Spleen (tissue), 11 donors: ENCODE measurements around the gene SEC14L1. TPM values are rescaled to one million over a fixed set of nuclear protein-coding genes. Genes with fewer than 3 reads are reported as not detected.
A peak's percentile ranks its signal among the peaks of the same experiment; 100 is the strongest.

ENCODE experiments used
- DNase-seq: peaks from one replicate; pipeline ENCODE4 v3.0.0-alpha.2; 2020
- H3K27ac ChIP-seq, 8 donors: fragments of 200-600 bp; sonication (generic) in 7 of 8; 1 replicate in 4 of 8; 2 replicates in 4 of 8; pipeline versions ENCODE4 v1.5.0 to v1.8.0; 2016 to 2021; ENCODE audit warnings: inconsistent platforms in 4 of 8, mild to moderate bottlenecking in 4 of 8, moderate library complexity in 1 of 8
- H3K27me3 ChIP-seq, 7 donors: fragments of 200-600 bp; sonication (generic) in 6 of 7; replicated peaks in 1 of 7; 1 replicate in 4 of 7; 2 replicates in 3 of 7; pipeline versions ENCODE4 v1.5.0 to v1.8.0; 2016 to 2021; ENCODE audit warnings: inconsistent platforms in 3 of 7, mild to moderate bottlenecking in 1 of 7
- H3K36me3 ChIP-seq, 6 donors: fragments of 200-600 bp; sonication (generic) in 5 of 6; 1 replicate in 4 of 6; 2 replicates in 2 of 6; pipeline versions ENCODE4 v1.5.0 to v1.8.0; 2016 to 2021; ENCODE audit warnings: inconsistent platforms in 2 of 6
- H3K4me1 ChIP-seq, 6 donors: fragments of 200-600 bp; sonication (generic) in 5 of 6; 1 replicate in 3 of 6; 2 replicates in 3 of 6; pipeline versions ENCODE4 v1.5.0 to v1.8.0; 2016 to 2021; ENCODE audit warnings: inconsistent platforms in 3 of 6
- H3K4me3 ChIP-seq, 8 donors: fragments of 200-600 bp; sonication (generic) in 7 of 8; 1 replicate in 4 of 8; 2 replicates in 4 of 8; pipeline versions ENCODE4 v1.5.0 to v1.8.0; 2016 to 2021; ENCODE audit warnings: inconsistent platforms in 4 of 8, mild to moderate bottlenecking in 4 of 8, moderate library complexity in 2 of 8
- H3K9me3 ChIP-seq, 8 donors: fragments of 200-600 bp; sonication (generic) in 7 of 8; 1 replicate in 4 of 8; 2 replicates in 4 of 8; pipeline versions ENCODE4 v1.5.0 to v1.8.0; 2016 to 2021; ENCODE audit warnings: inconsistent platforms in 4 of 8
- POLR2A ChIP-seq, 3 donors: fragments of 450-650 bp; IDR thresholded peaks; one replicate each; pipeline ENCODE4 v1.5.1; 2017; ENCODE audit warnings: antibody characterized with exemption in 3 of 3, mild to moderate bottlenecking in 1 of 3
- POLR2AphosphoS5 ChIP-seq, 3 donors: sonication (generic); formaldehyde crosslinking; IDR thresholded peaks; one replicate each; pipeline ENCODE4 v1.5.1; 2017; ENCODE audit warnings: antibody characterized with exemption in 3 of 3
- WGBS, 5 donors: extraction: QIAGEN DNeasy Blood & Tissue Kit in 3 of 5; methylation state at CpG; one replicate each; pipeline versions ENCODE4 v1.1.5 to v1.1.7; 2013 to 2018; 5-methylcytosine and 5-hydroxymethylcytosine counted together
- intact Hi-C: fragments of 100-400 bp; cut with DNase I; formaldehyde crosslinking; loops from one replicate; pipeline ENCODE4 v1.15.0; 2023; ENCODE audit warnings: low total_unique reads
- polyA plus RNA-seq, 3 donors: library from polyadenylated mRNA; stranded (reverse); fragments of 200-250 nt; gene quantifications; one replicate each; pipeline ENCODE4 v1.2.1, GENCODE V29; 2013
- total RNA-seq, 7 donors: library from RNA; depleted of rRNA in 3 of 7; stranded (reverse); fragments of >200 nt in 3 of 7; fragmentation: NEBNext Ultra II Directional in 4 of 7; extraction: Animal tissue kit (Norgen Biotek cat#: 25700) in 4 of 7; gene quantifications; one replicate each; pipeline versions ENCODE4 v1.1.0 to v1.2.1, GENCODE V29; 2016 to 2021
- TF ChIP-seq, protein P1 (sequence below), 11 experiments: fragments of 200-600 bp in 7 of 11; fragments of 450-650 bp in 4 of 11; sonication (generic) in 4 of 11; IDR thresholded peaks in 8 of 11; conservative IDR thresholded peaks in 3 of 11; 1 replicate in 7 of 11; 2 replicates in 4 of 11; pipeline versions ENCODE4 v1.4.0 to v1.8.0; 2016 to 2021; ENCODE audit warnings: antibody characterized with exemption in 11 of 11, inconsistent platforms in 4 of 11, mild to moderate bottlenecking in 1 of 11
- donor health status: healthy with polysubstance abuse.
- donor health status: DM: no; HTN: no; CAD: no; lungs with moderate emphysema.
- donor health status: DM: no; HTN: no; CAD: no.
- donor health status: Bipolar disorder and iron deficiency.
- donor health status: healthy.
- donor health status: DM: no; HTN: no; CAD: no.
- donor health status: DM: yes; HTN: yes; CAD: no.

SEC14L1 gene
- total and polyA plus RNA-seq, 10 donors: 14.5 to 202 (median 169) TPM

DNA sequence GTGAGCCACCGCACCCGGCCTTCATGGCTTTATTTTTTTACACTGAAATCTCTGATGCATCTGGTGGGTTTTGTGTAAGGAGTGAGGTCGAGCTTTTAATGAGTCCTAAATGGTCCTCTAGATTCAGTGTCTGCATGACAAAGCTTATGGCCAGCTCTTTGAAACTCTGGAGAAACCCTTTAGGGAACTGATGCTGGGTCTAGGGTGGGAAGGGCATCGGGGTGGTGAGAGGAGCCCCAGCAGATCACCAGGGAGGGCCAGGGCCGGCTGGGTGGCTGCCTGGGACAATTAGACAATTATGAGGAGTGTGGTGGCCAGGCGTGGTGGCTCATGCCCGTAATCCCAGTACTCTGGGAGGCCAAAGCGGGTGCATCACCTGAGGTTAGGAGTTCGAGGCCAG, 93.9 kb downstream of the SEC14L1 start:
- intact Hi-C loops: no loop called here
- Histone ChIP-seq H3K27ac (peak overlapping the region; percentile 58 to 83 (median 82)), H3K4me3 (peak overlapping the region in 1 of 8 donors; percentile 51), H3K27me3 (no peaks in the 10 kb centered on the region), H3K4me1 (peaks cover 13 to 33% (median 28%) of the 10 kb centered on the region in 6 donors), H3K36me3 (no peaks in the 10 kb centered on the region), H3K9me3 (peaks cover 0 to 4% (median 0%) of the 10 kb centered on the region in 8 donors)
- no peak for DNase-seq
- TF ChIP-seq POLR2A (IDR thresholded peaks at IDR 0.05) (no peak), POLR2AphosphoS5 (IDR thresholded peaks at IDR 0.05) (no peak)
- TF ChIP-seq, protein P1, sequence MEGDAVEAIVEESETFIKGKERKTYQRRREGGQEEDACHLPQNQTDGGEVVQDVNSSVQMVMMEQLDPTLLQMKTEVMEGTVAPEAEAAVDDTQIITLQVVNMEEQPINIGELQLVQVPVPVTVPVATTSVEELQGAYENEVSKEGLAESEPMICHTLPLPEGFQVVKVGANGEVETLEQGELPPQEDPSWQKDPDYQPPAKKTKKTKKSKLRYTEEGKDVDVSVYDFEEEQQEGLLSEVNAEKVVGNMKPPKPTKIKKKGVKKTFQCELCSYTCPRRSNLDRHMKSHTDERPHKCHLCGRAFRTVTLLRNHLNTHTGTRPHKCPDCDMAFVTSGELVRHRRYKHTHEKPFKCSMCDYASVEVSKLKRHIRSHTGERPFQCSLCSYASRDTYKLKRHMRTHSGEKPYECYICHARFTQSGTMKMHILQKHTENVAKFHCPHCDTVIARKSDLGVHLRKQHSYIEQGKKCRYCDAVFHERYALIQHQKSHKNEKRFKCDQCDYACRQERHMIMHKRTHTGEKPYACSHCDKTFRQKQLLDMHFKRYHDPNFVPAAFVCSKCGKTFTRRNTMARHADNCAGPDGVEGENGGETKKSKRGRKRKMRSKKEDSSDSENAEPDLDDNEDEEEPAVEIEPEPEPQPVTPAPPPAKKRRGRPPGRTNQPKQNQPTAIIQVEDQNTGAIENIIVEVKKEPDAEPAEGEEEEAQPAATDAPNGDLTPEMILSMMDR (IDR thresholded peaks at IDR 0.05 in 8 of 11, conservative IDR thresholded peaks at IDR 0.05 in 3 of 11): no peak
- WGBS, 5 donors: 77 to 88% (median 85%) methylated on average over 7 to 9 of the region's 9 CpGs

DNA sequence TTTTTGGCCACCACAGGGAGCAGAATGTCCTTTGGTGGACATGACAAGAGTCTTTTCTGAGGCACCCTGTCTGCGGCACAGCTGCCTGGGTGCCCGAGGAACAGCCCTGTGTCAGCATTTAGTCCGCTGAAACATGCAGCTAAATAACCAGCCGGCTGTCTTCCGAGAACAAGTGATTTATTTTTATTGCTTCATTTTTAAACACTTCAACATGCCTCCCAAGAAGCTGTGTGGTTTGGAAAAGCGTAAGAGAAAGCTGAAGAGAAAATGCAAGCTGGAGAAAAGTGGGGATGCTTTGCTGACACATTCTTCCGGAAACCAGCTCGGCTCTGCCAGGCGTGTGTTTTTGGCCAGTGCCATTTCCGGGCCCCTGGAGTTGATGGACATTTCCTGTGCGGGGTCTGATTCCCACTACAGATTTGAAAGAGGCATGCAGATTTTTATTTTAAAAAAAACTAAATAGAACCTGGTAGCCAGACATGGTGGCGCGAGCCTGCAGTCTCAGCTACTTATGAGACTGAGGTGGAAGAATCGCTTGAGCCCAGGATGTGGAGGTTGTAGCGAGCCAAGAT, 94.7 kb downstream of the SEC14L1 start:
- peak in 2 of 3 donors; percentile 62 to 71 for TF ChIP-seq POLR2AphosphoS5 (IDR thresholded peaks at IDR 0.05)
- TF ChIP-seq, protein P1 (IDR thresholded peaks at IDR 0.05 in 8 of 11, conservative IDR thresholded peaks at IDR 0.05 in 3 of 11): no peak

DNA sequence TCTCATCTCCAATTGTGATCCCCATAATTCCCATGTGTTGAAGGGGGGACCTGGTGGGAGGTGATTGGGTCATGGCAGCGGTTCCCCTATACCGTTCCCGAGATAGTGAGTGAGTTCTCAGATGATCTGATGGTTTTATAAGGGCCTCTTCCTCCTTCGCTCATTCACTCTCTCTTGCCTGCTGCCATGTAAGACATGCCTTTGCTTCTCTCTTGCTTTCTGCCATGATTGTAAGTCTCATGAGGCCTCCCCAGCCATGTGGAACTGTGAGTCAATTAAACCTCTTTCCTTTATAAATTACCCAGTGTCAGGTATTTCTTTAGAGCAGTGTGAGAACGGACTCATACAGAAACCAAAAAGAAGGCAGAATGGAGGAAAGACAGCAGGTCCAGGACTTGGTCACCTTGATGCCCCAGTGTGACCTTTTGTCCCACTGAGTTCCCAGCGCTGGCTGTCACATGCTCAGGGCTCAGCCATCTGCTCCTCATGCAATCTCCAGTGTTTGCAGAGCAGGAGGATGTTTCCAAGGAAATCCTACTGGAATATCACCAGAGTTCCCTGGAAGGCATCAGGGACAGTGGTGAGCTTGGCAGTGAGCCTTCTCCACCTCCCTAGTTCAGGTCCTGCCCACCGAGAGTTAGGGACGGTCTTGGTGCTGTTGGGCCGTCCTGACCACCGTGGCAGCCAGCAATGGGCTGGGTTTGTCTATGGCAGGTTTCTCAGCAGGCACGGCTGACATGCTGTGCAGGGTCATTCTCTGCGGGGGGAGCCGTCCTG, 96.7 kb downstream of the SEC14L1 start:
- WGBS, 5 donors: 88 to 95% (median 91%) methylated on average over 9 to 13 of the region's 13 CpGs
- DNase-seq: no peak
- intact Hi-C loops: no loop called here

More for the DNA sequence above, 94.7 kb downstream of the SEC14L1 start:
- Histone ChIP-seq H3K27ac (peak overlapping the region; percentile 58 to 83 (median 82)), H3K4me3 (peak overlapping the region in 6 of 8 donors; percentile 10 to 51 (median 18)), H3K4me1 (peaks cover 13 to 33% (median 28%) of the 10 kb centered on the region in 6 donors), H3K9me3 (peaks cover 0 to 4% (median 0%) of the 10 kb centered on the region in 8 donors), H3K27me3 (no peaks in the 10 kb centered on the region), H3K36me3 (no peaks in the 10 kb centered on the region)
- intact Hi-C loops: no loop called here
- no peak for DNase-seq
- 3 to 17% (median 4%) methylated on average over 15 of the region's 15 CpGs for WGBS, 5 donors

More for the DNA sequence above, 96.7 kb downstream of the SEC14L1 start:
- Histone ChIP-seq H3K4me1 (peaks cover 13 to 33% (median 28%) of the 10 kb centered on the region in 6 donors), H3K27ac (peak overlapping the region in 1 of 8 donors; percentile 11), H3K27me3 (no peaks in the 10 kb centered on the region), H3K36me3 (no peaks in the 10 kb centered on the region), H3K4me3 (no peak overlapping the region), H3K9me3 (peaks cover 0 to 4% (median 0%) of the 10 kb centered on the region in 8 donors)
- no peak for TF ChIP-seq POLR2A (IDR thresholded peaks at IDR 0.05)
- TF ChIP-seq POLR2AphosphoS5 (IDR thresholded peaks at IDR 0.05): no peak
- TF ChIP-seq, protein P1 (IDR thresholded peaks at IDR 0.05 in 8 of 11, conservative IDR thresholded peaks at IDR 0.05 in 3 of 11): no peak
